Sciatic nerve (tissue), 2 donors: ENCODE data around the gene NPY. TPM values are rescaled to one million over a fixed set of nuclear protein-coding genes. Genes with fewer than 3 reads are reported as not detected.

Source experiments
- ATAC-seq: fragments of 200-7000 bp; cut with Tn5 transposase; one replicate; pipeline ENCODE4 v1.9.1; 2020; ENCODE audit warnings: mild to moderate bottlenecking, moderate library complexity
- DNase-seq: peaks from one replicate; pipeline ENCODE4 v3.0.0-alpha.2; 2020; ENCODE audit warnings: low spot score
- intact Hi-C: fragments of 100-400 bp; cut with DNase I; formaldehyde crosslinking; loops from one replicate; pipeline ENCODE4 v1.14.2; 2022
- total RNA-seq: library from RNA; stranded (reverse); fragmentation: NEBNext Ultra II Directional; extraction: Animal tissue kit (Norgen Biotek cat#: 25700); gene quantifications from one replicate; pipeline ENCODE4 v1.2.1, GENCODE V29; 2021
- donor health status: DM: no; HTN: no; CAD: no.
- donor health status: DM: no; HTN: no; CAD: no.

The NPY gene
- total RNA-seq, 1 donor from 2014 or later: 2.1 TPM

DNA sequence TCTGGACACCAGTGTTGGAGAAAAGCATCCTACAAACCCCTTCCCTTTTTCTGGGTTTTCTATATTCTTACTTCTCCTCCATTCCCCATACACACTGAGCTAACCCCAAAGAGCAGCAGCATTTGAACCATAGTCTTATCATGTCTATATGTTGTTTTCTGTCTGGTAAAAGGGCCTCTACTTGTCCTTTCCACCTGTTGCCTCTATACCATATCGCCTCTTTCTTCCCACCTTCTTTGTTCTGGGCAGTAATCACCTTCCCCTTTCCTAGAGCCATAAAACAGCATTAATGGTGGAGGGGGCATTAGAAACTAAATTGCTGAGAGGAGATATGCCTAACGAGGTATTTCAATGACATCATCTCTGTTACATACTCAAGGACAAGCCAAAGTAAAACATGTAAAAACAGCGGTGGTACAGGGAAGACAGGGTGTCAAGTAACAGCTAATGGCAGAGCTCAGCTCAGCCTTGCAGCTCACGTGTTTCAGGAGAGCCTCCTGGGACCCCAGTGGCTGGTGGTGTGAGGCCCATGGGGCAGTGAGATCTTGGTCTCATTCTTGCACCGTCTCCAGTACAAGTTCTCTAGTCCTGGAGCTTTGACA lies 20.6 kb downstream of the NPY start:
- intact Hi-C loops: no loop called here
- ATAC-seq (no peak), DNase-seq (no peak)

DNA sequence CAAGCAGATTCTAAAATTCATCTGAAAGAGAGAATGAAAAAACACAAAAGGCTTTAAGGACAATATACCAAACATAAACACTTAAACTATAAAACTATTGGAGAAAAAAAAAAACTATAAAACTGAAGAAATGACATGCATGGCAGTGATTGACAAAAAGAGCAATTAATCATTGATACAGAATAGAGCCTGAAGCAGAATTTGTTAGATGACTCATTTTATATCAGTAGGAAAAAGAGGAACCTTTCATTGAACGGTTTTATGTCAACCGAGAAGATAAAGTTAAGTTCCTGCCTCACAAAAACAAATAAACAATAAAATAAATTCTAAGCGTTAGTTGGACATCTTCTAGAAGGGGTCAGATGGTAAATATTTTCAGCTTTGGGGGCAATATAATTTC lies 23.3 kb downstream of the NPY start:
- DNase-seq: no peak
- ATAC-seq: no peak
- intact Hi-C loops: no loop called here

DNA sequence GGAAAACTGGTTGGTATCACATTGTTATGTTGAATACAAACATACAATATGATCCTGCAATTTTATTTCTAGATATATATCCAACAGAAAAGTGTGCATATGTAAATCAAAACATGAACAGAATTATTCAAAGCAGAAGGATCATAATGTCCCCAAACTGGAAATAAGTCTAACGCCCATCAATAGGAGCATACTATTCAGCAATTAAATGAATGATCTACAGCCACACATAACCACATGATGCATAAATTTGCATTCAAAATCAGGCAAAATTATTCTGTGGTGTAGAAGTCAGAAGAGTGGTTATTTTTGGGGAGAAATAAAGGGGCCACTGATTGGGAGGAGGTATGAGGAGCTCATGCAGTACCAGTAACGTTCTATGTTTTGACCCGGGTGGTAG lies 28.6 kb downstream of the NPY start:
- ATAC-seq: no peak
- intact Hi-C loops: no loop called here

DNA sequence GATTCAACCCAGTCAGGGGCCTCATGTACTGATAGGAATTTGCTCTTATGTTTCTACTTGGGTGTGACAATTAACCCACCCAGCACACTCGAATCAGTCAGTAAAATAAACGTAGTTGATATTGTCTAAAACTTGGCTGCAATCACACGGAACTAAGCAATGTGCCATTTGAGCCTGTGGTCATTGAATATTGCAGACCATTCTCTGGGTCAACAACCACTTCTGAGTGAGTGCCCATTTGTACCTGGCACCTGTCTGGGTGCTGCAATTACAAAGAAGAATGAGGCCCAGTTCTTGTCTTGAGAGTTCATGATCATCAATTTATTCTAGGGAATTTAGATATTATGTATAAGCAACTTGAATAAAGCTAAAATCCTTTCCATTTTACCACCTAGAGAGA lies 29.8 kb downstream of the NPY start:
- DNase-seq (no peak), ATAC-seq (no peak)
- intact Hi-C loops: loop anchor here (2.0 kb wide), 1 partner anchor 67 kb away; no protein-coding TSS in a partner anchor

More for the DNA sequence above, 28.6 kb downstream of the NPY start:
- DNase-seq: no peak

DNA sequence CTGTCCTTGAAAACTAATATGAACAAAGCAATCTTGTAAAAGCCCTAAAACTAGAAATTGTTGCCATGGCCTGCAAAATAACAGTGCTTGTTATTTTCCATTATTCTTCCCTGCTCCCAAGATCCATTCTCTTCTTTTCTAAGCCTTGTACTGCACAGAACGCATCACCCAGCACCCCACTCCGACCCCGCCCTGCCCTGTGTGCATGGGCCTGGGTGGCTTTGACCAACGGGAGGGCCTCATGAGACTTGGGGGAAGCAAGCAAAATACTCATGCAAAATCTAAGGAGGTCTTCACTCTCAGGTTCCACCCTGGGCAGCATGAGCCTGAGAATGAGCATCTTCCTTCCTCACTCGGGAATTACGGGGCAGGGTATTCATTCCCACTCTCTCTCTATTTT lies 32.4 kb downstream of the NPY start:
- no peak for ATAC-seq
- intact Hi-C loops: no loop called here
- no peak for DNase-seq

- intact Hi-C loops: no loop called here
- DNase-seq: no peak
- ATAC-seq: no peak
Observed at GRCh38 chr7:24318326-24318725, 34.3 kb downstream of the NPY start.

- ATAC-seq: no peak
- intact Hi-C loops: no loop called here
- no peak for DNase-seq
Observed at GRCh38 chr7:24319209-24319608, 35.2 kb downstream of the NPY start.

DNA sequence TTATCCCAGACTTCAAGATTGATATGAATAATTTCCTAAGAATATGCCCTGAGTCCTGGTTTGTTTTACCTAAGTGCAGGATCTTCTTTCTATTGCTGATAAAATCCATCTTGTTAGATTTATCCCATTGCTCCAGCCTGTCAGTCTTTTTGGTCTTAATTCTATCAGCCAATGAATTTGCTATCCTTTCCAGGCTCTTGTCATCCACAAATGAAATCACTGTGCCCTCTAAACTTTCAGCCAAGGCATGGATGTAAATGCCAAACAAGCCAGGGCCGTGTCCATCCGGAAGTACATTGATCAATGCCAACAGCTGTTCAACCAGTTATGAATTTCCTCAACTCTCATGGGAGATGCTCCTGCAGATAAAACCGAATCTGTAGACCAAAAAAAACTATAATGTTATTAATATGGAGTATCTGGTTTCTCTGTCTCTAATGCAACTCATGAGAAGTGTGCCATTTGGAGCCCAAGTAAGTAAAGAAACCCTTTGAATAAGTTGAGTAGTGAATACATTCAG lies 40.0 kb downstream of the NPY start:
- intact Hi-C loops: no loop called here
- no peak for ATAC-seq
- DNase-seq: no peak

DNA sequence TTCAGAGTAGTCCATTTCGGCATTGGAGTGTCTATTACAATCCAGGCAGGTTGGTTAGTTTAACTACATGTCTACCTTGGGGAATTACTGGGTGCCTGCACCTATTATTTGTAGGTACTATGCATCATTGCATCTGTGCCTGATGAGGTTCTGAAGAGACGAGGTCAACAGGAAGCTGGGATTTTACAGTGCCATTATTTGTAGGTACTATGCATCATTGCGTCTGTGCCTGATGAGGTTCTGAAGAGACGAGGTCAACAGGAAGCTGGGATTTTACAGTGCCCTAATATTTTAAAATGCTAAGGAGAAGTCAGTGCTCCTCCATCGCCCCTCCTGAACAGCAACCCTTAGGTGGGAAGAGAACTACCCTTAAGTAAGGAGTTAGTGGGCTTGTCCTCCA lies 41.7 kb downstream of the NPY start:
- intact Hi-C loops: no loop called here
- ATAC-seq: no peak

GRCh38 chr7:24328050-24328449 lies 44.1 kb downstream of the NPY start:
- intact Hi-C loops: no loop called here
- no peak for ATAC-seq
- no peak for DNase-seq

More for the DNA sequence above, 41.7 kb downstream of the NPY start:
- no peak for DNase-seq

GRCh38 chr7:24328894-24329293 lies 44.9 kb downstream of the NPY start:
- DNase-seq (no peak), ATAC-seq (no peak)
- intact Hi-C loops: no loop called here

- DNase-seq (no peak), ATAC-seq (no peak)
- intact Hi-C loops: no loop called here
Observed at GRCh38 chr7:24334012-24334411, 50.0 kb downstream of the NPY start.

DNA sequence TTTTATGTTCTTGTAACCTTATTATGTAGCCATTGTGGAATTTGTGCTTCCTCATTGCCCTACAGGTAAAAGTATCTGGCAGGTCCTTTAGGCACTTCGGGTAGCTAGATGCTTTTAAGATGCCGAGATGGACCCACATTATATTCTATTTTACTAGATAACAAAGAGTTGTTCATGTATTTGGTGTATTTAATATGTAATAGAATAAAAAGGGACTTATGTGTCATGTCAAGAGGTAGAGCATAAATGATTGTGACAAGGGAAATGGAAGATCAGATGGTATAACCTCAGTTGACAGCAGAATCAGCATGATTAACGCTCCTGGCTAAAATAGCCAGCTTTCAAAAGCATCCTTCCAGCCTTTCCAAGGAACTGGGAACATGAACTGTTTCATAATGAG lies 50.6 kb downstream of the NPY start:
- no peak for ATAC-seq
- intact Hi-C loops: no loop called here

GRCh38 chr7:24336461-24336860 lies 52.5 kb downstream of the NPY start:
- DNase-seq (no peak), ATAC-seq (no peak)
- intact Hi-C loops: no loop called here

More for the DNA sequence above, 50.6 kb downstream of the NPY start:
- no peak for DNase-seq

- DNase-seq: no peak
- ATAC-seq: no peak
- intact Hi-C loops: no loop called here
Observed at GRCh38 chr7:24337180-24337579, 53.2 kb downstream of the NPY start.

DNA sequence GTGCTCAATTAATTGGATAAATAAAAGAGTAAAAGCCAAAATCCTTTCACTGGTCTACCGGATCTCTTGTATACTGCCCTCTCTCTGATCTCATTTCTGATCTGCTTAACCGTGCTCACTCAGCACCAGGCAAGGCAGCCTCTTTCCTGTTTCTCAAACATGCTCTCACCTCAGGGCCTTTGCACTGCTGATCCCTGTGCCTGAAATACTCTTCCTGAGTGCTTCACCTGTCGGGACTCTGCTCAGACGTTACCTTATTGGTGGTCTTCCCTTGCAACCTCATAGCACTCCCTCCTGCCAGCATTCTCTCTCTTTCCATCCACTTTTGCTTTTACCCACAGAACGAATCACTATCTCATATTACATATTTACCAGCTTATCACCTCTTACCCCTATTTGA lies 55.6 kb downstream of the NPY start:
- no peak for DNase-seq
- no peak for ATAC-seq
- intact Hi-C loops: no loop called here

GRCh38 chr7:24340727-24341126 lies 56.7 kb downstream of the NPY start:
- intact Hi-C loops: no loop called here
- ATAC-seq (no peak), DNase-seq (no peak)
